Gastrocnemius medialis (tissue), 4 donors: Measurements from ENCODE around the gene PDIA4.

Source experiments
- CTCF ChIP-seq, 5 experiments: fragments of 450-650 bp in 3 of 5; fragments of 200-600 bp in 2 of 5; sonication (generic) in 2 of 5; IDR thresholded peaks in 4 of 5; conservative IDR thresholded peaks in 1 of 5; 1 replicate in 4 of 5; 2 replicates in 1 of 5; pipeline ENCODE4 v1.5.1; 2016 to 2019; ENCODE audit warnings: antibody characterized with exemption in 5 of 5, mild to moderate bottlenecking in 3 of 5, moderate library complexity in 3 of 5
- POLR2A ChIP-seq, 2 donors: fragments of 450-650 bp; IDR thresholded peaks; one replicate each; pipeline ENCODE4 v1.6.1; 2017; ENCODE audit warnings: antibody characterized with exemption in 2 of 2, mild to moderate bottlenecking in 2 of 2, moderate library complexity in 2 of 2

- no peak for TF ChIP-seq CTCF (IDR thresholded peaks at IDR 0.05 in 4 of 5, conservative IDR thresholded peaks at IDR 0.05 in 1 of 5)
- no peak for TF ChIP-seq POLR2A (IDR thresholded peaks at IDR 0.05)
These were observed 29.1 kb downstream of the PDIA4 start for GRCh38 chr7:148999192-148999591.
